ENCODE results near the gene CEMIP. TPM values are rescaled to one million over a fixed set of nuclear protein-coding genes. Genes with fewer than 3 reads are reported as not detected.

CEMIP gene
- total RNA-seq, 4 donors from 2014 or later, result 0.11 to 2.0 (median 0.98) TPM

DNA sequence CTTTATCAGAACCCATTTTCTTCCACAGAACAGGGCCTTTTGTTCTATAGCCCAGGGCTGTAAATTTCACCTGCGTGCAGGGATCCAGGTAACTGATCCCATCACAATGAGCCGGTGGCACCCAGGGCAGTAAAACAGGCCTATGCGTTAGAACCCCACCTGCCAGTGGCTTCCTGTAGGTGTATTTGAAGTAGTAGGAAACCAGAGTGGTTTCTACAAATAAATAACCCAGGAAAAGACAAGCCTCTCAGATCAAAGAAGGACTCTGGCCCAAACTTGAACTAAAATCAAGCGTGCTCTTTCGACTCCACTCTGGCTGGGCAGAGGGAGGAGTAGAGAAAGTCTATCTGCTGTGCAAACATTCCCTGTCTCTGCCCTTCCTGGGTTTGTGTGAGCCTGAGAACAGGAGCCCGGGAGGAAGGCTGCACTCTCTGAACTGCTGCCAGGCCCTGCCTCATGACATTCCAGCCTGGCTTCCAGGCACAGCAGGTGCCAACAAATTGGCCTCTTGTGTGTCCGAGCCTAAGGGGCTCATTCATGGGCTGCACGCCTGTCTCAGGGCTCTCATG lies 77.7 kb downstream of the CEMIP start:
- Histone ChIP-seq H3K27me3 (no peaks in the 10 kb centered on the region), H3K4me3 (replicated peaks in 1 of 3) (no peak overlapping the region), H3K4me1 (peaks cover 11 to 12% of the 10 kb centered on the region in 2 donors), H3K9me3 (no peaks in the 10 kb centered on the region), H3K36me3 (no peaks in the 10 kb centered on the region), H3K27ac (peak overlapping the region in 1 of 3 donors; percentile 56)
- TF ChIP-seq, protein P1, sequence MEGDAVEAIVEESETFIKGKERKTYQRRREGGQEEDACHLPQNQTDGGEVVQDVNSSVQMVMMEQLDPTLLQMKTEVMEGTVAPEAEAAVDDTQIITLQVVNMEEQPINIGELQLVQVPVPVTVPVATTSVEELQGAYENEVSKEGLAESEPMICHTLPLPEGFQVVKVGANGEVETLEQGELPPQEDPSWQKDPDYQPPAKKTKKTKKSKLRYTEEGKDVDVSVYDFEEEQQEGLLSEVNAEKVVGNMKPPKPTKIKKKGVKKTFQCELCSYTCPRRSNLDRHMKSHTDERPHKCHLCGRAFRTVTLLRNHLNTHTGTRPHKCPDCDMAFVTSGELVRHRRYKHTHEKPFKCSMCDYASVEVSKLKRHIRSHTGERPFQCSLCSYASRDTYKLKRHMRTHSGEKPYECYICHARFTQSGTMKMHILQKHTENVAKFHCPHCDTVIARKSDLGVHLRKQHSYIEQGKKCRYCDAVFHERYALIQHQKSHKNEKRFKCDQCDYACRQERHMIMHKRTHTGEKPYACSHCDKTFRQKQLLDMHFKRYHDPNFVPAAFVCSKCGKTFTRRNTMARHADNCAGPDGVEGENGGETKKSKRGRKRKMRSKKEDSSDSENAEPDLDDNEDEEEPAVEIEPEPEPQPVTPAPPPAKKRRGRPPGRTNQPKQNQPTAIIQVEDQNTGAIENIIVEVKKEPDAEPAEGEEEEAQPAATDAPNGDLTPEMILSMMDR (IDR thresholded peaks at IDR 0.05), result no peak
- TF ChIP-seq POLR2A (IDR thresholded peaks at IDR 0.05), result no peak
- peak; percentile 82 to 87 for DNase-seq
- intact Hi-C loops (cut with DNase I), result no loop called here
- WGBS, 2 donors, result 34 to 56% methylated on average over 6 to 8 of the region's 8 CpGs

DNA sequence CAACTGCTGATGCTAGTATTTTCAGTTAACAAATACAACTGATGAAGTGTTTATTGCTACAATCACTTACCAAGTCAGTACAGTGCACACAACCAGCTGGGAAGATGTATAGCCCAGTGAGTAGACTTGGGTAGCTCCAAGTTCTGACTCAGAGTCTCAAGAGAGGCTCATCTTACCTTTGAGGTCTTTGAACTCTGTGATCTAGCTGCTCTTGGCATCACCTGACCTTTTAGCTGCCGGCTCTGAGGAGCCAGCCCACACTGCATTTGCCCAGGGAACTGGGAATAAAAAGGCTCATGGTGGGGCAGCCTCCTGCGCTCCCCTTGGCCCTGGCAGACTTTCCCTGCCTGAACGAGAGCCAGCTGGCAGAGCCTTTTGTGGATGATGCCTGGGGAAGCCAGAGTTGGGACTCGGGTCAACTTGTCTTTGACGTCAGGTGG lies 82.6 kb downstream of the CEMIP start:
- no peak overlapping the region for H3K27ac ChIP-seq
- intact Hi-C loops (cut with DNase I), result no loop called here
- no peaks in the 10 kb centered on the region for H3K36me3 ChIP-seq
- no peaks in the 10 kb centered on the region for H3K27me3 ChIP-seq
- H3K4me3 ChIP-seq (replicated peaks in 1 of 3), result no peak overlapping the region
- H3K9me3 ChIP-seq, result no peaks in the 10 kb centered on the region
- peak; percentile 17 to 22 for DNase-seq
- peaks cover 8 to 10% of the 10 kb centered on the region in 2 donors for H3K4me1 ChIP-seq
- WGBS, 2 donors, result 49 to 61% methylated on average over 3 to 5 of the region's 5 CpGs
- no peak for TF ChIP-seq POLR2A (IDR thresholded peaks at IDR 0.05)
- TF ChIP-seq, protein P1 (IDR thresholded peaks at IDR 0.05), result no peak

DNA sequence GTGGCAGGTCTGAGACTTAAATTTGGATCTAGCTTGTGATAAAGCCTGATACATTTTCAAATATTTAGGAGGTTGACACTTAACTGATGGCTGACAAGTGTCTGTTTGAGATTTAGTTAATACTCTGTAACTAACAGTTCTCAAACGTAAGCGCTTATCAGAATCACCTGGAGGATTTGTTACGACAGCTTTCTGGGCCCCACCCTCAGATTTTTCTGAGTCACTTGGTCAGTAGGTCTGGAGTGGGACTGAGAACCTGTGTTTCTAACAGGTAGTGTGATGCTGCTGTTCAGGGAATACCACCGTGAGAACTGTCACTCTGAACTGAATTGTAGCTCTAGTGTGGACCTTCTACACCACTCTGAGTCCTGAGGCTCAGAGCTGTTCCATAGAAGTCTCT lies 85.5 kb downstream of the CEMIP start:
- TF ChIP-seq, protein P1 (IDR thresholded peaks at IDR 0.05), result no peak
- no peak for TF ChIP-seq POLR2A (IDR thresholded peaks at IDR 0.05)
- Histone ChIP-seq H3K4me1 (no peaks in the 10 kb centered on the region), H3K27ac (no peak overlapping the region), H3K27me3 (no peaks in the 10 kb centered on the region), H3K9me3 (no peaks in the 10 kb centered on the region), H3K4me3 (replicated peaks in 1 of 3) (no peak overlapping the region), H3K36me3 (no peaks in the 10 kb centered on the region)
- DNase-seq, result no peak
- WGBS, 2 donors, result 97 to 99% methylated on average over 4 of the region's 4 CpGs
- intact Hi-C loops (cut with DNase I), result no loop called here

DNA sequence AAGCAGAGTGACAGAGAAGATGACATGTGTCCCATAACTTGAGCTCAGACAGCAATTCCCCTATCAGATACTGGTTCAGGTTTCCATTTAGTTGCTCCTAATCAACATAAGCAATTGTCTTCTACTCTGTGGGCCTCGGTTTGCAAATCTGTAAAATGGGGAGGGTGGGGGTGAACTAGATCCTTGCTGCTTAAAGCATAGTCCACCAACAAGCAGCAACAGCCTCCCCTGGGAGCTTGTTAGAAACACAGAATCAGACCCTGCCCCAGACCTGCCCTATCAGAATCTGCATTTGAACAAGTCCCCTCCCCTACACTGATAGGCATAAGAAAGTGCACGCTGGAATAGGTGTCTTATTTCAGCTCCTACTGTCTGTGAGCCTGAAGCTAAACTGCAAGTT lies 87.8 kb downstream of the CEMIP start:
- no peak overlapping the region for H3K27ac ChIP-seq
- no peaks in the 10 kb centered on the region for H3K36me3 ChIP-seq
- TF ChIP-seq, protein P1 (IDR thresholded peaks at IDR 0.05), result no peak
- TF ChIP-seq POLR2A (IDR thresholded peaks at IDR 0.05), result no peak
- H3K27me3 ChIP-seq, result no peaks in the 10 kb centered on the region
- WGBS, 2 donors, result 77 to 78% methylated on average over 2 of the region's 2 CpGs
- no peak overlapping the region for H3K4me3 ChIP-seq (replicated peaks in 1 of 3)
- H3K9me3 ChIP-seq, result no peaks in the 10 kb centered on the region
- intact Hi-C loops (cut with DNase I), result no loop called here
- H3K4me1 ChIP-seq, result no peaks in the 10 kb centered on the region
- no peak for DNase-seq

DNA sequence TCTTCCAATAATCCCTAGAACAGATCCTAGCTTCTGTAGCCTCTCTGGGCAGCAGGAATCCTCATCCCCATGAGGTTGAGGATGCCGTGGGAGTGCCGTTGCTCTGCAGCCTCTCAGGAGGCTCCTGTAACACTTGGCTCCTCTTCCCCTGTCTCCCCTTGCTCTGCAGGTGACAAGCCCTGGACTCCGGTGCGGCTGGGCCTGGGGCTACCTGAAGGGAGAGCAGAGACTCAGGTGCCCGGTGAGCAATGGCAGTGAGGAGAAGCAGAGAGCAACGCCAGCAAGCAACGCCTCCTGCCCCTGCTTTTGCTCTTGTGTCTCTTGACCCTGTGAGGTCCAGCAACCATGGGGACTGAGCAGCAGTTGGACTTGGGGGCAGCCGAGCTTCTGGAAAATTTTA lies 91.2 kb downstream of the CEMIP start:
- TF ChIP-seq, protein P1 (IDR thresholded peaks at IDR 0.05), result no peak
- TF ChIP-seq POLR2A (IDR thresholded peaks at IDR 0.05), result no peak
- intact Hi-C loops (cut with DNase I), result no loop called here

More for the DNA sequence above, 91.2 kb downstream of the CEMIP start:
- WGBS, 2 donors, result 87 to 89% methylated on average over 5 to 8 of the region's 8 CpGs
- Histone ChIP-seq H3K4me3 (replicated peaks in 1 of 3) (no peak overlapping the region), H3K4me1 (no peaks in the 10 kb centered on the region), H3K27me3 (no peaks in the 10 kb centered on the region), H3K36me3 (no peaks in the 10 kb centered on the region), H3K27ac (no peak overlapping the region), H3K9me3 (no peaks in the 10 kb centered on the region)
- no peak for DNase-seq
